ENCODE results near the gene ZNF575. TPM values are rescaled to one million over a fixed set of nuclear protein-coding genes. Genes with fewer than 3 reads are reported as not detected.

The ZNF575 gene
- total and polyA plus RNA-seq, 10 of the 15 experiments (the other 5 are each of a cell fraction or from before 2014, with no cell fraction given), result 0.18 to 2.8 (median 0.75) TPM

DNA sequence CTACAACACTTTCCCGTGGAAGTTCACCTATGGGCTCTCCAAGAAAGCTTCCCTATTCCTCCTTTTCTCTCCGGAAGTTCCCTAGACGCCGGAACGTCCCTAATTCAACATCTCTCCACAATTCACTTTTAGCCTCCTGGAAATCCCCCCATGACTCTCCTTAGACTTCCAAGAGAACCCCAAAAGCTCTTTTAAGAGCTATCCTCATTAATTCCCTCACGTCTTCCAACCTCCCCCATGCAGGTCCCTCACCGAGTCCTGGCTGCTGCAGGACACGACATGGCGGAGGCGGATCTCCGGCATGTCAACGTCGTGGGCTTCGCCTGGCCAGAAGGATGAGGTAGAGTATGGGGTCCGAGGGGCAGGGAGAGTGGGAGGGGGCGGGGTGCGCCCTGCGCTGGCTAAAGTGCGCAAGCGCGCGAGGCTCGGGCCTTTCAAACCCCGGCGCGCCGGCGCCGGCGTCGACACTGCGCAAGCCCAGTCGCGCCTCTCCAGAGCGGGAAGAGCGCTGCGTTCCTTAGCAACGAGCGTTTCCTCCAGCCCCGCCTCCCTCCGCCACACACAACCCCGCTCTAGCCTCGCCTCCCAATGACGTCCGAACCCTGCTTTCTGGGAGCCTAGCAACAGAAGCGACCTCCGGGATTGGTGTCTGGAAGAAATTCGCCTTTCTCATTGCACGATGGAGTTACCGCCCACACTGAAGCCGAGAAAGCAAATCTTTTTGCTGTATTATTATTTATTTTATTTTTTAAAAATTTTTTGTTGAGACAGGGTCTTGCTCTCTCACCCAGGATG lies 42.4 kb downstream of the ZNF575 start, which contains the start of the genes PINLYP and XRCC1 (continued):
- TF ChIP-seq NKRF (conservative IDR thresholded peaks at IDR 0.05) (peak; percentile 83), CBFB (IDR thresholded peaks at IDR 0.05; ENCODE audit: low read depth) (no peak), NR2F1 (conservative IDR thresholded peaks at IDR 0.05) (no peak), FOXK2 (IDR thresholded peaks at IDR 0.05) (no peak), IRF4 (IDR thresholded peaks at IDR 0.05; ENCODE audit: low read depth, low read length) (no peak), FOS (IDR thresholded peaks at IDR 0.05; ENCODE audit: borderline replicate concordance, extremely low read depth, insufficient read length) (no peak), HDGF (IDR thresholded peaks at IDR 0.05) (no peak), GABPA (IDR thresholded peaks at IDR 0.05; ENCODE audit: low read depth) (no peak), E4F1 (IDR thresholded peaks at IDR 0.05; ENCODE audit: borderline replicate concordance, partially characterized antibody) (no peak), CREM (IDR thresholded peaks at IDR 0.05; ENCODE audit: low read depth) (peak; percentile 94), TCF12 (IDR thresholded peaks at IDR 0.05; ENCODE audit: low read depth, low read length) (no peak), CBX3 (IDR thresholded peaks at IDR 0.05; ENCODE audit: borderline replicate concordance, low read depth) (no peak), SP1 (IDR thresholded peaks at IDR 0.05; ENCODE audit: low read depth, low read length) (peak; percentile 40), RB1 (IDR thresholded peaks at IDR 0.05; ENCODE audit: borderline replicate concordance) (peak; percentile 82; the same call in 1 of the 2 replicates), SMC3 (IDR thresholded peaks at IDR 0.05; ENCODE audit: borderline replicate concordance, low read length) (no peak), NR2C2 (IDR thresholded peaks at IDR 0.05; ENCODE audit: borderline replicate concordance, control insufficient read depth, insufficient read length, low read depth) (no peak), YY1 (IDR thresholded peaks at IDR 0.05; ENCODE audit: low read depth, low read length) (peak; percentile 49; the same call in 1 of the 2 replicates), SUPT20H (IDR thresholded peaks at IDR 0.05; ENCODE audit: borderline replicate concordance, control insufficient read depth, low read depth, low read length) (no peak), YBX1 (IDR thresholded peaks at IDR 0.05) (no peak), TBL1XR1 (IDR thresholded peaks at IDR 0.05; ENCODE audit: low read depth, low read length) (no peak), NBN (IDR thresholded peaks at IDR 0.05) (0 out of 2 replicates have a peak, but pooled peaks have one; percentile 34), RELA (IDR thresholded peaks at IDR 0.05; ENCODE audit: borderline replicate concordance, partially characterized antibody) (peak; percentile 75)
- TF ChIP-seq, protein P1, sequence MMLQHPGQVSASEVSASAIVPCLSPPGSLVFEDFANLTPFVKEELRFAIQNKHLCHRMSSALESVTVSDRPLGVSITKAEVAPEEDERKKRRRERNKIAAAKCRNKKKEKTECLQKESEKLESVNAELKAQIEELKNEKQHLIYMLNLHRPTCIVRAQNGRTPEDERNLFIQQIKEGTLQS (IDR thresholded peaks at IDR 0.05; ENCODE audit: borderline replicate concordance, extremely low read depth, low read depth, low read length), result peak; percentile 36; the same call in 1 of the 2 replicates
- TF ChIP-seq, protein P2, sequence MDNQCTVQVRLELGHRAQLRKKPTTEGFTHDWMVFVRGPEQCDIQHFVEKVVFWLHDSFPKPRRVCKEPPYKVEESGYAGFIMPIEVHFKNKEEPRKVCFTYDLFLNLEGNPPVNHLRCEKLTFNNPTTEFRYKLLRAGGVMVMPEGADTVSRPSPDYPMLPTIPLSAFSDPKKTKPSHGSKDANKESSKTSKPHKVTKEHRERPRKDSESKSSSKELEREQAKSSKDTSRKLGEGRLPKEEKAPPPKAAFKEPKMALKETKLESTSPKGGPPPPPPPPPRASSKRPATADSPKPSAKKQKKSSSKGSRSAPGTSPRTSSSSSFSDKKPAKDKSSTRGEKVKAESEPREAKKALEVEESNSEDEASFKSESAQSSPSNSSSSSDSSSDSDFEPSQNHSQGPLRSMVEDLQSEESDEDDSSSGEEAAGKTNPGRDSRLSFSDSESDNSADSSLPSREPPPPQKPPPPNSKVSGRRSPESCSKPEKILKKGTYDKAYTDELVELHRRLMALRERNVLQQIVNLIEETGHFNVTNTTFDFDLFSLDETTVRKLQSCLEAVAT (IDR thresholded peaks at IDR 0.05), result no peak; the same call in 1 of the 2 replicates

Data from GM12878 (cell line).